ENCODE measurements around the gene AUTS2. TPM values are rescaled to one million over a fixed set of nuclear protein-coding genes. Genes with fewer than 3 reads are reported as not detected.

The AUTS2 gene
- total RNA-seq, 1 experiment from 2014 or later: 50.0 TPM

DNA sequence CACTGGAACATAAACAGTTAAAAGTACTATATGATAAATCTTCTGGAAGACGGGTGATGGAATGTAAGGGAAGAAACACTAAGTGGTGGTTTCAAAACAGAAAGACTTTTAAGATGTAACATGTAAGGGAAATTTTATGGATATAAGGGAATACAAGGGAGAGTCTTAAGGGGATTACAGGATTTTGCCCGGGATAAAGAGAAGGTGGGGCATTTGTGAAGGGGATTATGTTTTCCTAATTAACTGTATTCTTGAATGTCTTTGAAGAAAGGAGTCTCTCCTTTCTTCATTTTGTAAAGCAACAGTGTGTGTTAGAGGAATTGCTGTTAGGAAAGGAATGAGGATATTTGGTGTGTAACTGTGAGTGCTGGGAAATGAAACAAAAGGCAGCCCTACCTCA lies 745.2 kb downstream of the AUTS2 start (continued):
- TF ChIP-seq, protein P1, sequence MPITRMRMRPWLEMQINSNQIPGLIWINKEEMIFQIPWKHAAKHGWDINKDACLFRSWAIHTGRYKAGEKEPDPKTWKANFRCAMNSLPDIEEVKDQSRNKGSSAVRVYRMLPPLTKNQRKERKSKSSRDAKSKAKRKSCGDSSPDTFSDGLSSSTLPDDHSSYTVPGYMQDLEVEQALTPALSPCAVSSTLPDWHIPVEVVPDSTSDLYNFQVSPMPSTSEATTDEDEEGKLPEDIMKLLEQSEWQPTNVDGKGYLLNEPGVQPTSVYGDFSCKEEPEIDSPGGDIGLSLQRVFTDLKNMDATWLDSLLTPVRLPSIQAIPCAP (CRISPR knock-in tag; IDR thresholded peaks at IDR 0.05): no peak
- TF ChIP-seq, protein P2, sequence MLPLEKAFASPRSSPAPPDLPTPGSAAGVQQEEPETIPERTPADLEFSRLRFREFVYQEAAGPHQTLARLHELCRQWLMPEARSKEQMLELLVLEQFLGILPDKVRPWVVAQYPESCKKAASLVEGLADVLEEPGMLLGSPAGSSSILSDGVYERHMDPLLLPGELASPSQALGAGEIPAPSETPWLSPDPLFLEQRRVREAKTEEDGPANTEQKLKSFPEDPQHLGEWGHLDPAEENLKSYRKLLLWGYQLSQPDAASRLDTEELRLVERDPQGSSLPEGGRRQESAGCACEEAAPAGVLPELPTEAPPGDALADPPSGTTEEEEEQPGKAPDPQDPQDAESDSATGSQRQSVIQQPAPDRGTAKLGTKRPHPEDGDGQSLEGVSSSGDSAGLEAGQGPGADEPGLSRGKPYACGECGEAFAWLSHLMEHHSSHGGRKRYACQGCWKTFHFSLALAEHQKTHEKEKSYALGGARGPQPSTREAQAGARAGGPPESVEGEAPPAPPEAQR (CRISPR knock-in tag; IDR thresholded peaks at IDR 0.05): no peak
- TF ChIP-seq ATF1 (CRISPR knock-in tag; IDR thresholded peaks at IDR 0.05) (no peak), OVOL2 (CRISPR knock-in tag; IDR thresholded peaks at IDR 0.05; ENCODE audit: borderline replicate concordance) (no peak), JUN (CRISPR knock-in tag; IDR thresholded peaks at IDR 0.05) (no peak), FOXK1 (CRISPR knock-in tag; IDR thresholded peaks at IDR 0.05) (no peak), RORB (CRISPR knock-in tag; IDR thresholded peaks at IDR 0.05) (no peak), FOXJ3 (CRISPR knock-in tag; IDR thresholded peaks at IDR 0.05; ENCODE audit: borderline replicate concordance) (no peak)
- TF ChIP-seq, protein P3, sequence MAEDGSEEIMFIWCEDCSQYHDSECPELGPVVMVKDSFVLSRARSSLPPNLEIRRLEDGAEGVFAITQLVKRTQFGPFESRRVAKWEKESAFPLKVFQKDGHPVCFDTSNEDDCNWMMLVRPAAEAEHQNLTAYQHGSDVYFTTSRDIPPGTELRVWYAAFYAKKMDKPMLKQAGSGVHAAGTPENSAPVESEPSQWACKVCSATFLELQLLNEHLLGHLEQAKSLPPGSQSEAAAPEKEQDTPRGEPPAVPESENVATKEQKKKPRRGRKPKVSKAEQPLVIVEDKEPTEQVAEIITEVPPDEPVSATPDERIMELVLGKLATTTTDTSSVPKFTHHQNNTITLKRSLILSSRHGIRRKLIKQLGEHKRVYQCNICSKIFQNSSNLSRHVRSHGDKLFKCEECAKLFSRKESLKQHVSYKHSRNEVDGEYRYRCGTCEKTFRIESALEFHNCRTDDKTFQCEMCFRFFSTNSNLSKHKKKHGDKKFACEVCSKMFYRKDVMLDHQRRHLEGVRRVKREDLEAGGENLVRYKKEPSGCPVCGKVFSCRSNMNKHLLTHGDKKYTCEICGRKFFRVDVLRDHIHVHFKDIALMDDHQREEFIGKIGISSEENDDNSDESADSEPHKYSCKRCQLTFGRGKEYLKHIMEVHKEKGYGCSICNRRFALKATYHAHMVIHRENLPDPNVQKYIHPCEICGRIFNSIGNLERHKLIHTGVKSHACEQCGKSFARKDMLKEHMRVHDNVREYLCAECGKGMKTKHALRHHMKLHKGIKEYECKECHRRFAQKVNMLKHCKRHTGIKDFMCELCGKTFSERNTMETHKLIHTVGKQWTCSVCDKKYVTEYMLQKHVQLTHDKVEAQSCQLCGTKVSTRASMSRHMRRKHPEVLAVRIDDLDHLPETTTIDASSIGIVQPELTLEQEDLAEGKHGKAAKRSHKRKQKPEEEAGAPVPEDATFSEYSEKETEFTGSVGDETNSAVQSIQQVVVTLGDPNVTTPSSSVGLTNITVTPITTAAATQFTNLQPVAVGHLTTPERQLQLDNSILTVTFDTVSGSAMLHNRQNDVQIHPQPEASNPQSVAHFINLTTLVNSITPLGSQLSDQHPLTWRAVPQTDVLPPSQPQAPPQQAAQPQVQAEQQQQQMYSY (CRISPR knock-in tag; IDR thresholded peaks at IDR 0.05): no peak

DNA sequence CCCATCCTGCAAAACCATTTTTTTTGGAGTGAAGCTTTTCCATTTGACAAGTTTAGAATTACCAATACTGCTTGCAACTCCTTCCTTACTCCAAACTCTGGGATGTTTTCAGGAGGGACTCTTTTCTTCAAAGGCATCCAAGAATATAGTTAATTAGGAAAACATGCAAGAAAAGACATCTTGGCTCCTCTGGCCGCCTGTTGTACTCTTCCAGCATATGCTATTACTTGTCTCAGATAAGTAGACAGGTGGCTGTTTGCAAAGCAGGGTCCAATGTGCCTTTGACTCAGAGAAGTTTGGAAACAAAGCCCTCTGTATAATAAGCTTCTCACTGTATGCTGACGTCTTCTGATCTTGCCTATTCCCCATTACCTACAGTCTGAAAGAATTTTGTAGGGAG lies 746.5 kb downstream of the AUTS2 start:
- Mint-ChIP-seq H3K36me3 (no peaks in the 10 kb centered on the region), H3K4me1 (no peaks in the 10 kb centered on the region), H3K27me3 (ENCODE audit: low read depth) (no peaks in the 10 kb centered on the region; the same call in 1 of the 2 replicates), H3K9me3 (no peaks in the 10 kb centered on the region), H3K27ac (no peak overlapping the region), H3K4me3 (no peak overlapping the region)
- DNase-seq (ENCODE audit: low spot score) (no peak), ATAC-seq (no peak)
- ChIA-PET POLR2A (no interaction called here), CTCF (no interaction called here)
- TF ChIP-seq, protein P4, sequence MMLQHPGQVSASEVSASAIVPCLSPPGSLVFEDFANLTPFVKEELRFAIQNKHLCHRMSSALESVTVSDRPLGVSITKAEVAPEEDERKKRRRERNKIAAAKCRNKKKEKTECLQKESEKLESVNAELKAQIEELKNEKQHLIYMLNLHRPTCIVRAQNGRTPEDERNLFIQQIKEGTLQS (CRISPR knock-in tag; conservative IDR thresholded peaks at IDR 0.05): no peak
- TF ChIP-seq, protein P5, sequence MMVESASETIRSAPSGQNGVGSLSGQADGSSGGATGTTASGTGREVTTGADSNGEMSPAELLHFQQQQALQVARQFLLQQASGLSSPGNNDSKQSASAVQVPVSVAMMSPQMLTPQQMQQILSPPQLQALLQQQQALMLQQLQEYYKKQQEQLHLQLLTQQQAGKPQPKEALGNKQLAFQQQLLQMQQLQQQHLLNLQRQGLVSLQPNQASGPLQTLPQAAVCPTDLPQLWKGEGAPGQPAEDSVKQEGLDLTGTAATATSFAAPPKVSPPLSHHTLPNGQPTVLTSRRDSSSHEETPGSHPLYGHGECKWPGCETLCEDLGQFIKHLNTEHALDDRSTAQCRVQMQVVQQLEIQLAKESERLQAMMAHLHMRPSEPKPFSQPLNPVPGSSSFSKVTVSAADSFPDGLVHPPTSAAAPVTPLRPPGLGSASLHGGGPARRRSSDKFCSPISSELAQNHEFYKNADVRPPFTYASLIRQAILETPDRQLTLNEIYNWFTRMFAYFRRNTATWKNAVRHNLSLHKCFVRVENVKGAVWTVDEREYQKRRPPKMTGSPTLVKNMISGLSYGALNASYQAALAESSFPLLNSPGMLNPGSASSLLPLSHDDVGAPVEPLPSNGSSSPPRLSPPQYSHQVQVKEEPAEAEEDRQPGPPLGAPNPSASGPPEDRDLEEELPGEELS (CRISPR knock-in tag; IDR thresholded peaks at IDR 0.05): no peak
- TF ChIP-seq FOXP1 (CRISPR knock-in tag; IDR thresholded peaks at IDR 0.05; ENCODE audit: borderline replicate concordance): no peak
- no peak for TF ChIP-seq SMAD3 (CRISPR knock-in tag; IDR thresholded peaks at IDR 0.05; ENCODE audit: borderline replicate concordance)
- TF ChIP-seq FOXJ3 (CRISPR knock-in tag; IDR thresholded peaks at IDR 0.05; ENCODE audit: borderline replicate concordance): no peak
- TF ChIP-seq, protein P6, sequence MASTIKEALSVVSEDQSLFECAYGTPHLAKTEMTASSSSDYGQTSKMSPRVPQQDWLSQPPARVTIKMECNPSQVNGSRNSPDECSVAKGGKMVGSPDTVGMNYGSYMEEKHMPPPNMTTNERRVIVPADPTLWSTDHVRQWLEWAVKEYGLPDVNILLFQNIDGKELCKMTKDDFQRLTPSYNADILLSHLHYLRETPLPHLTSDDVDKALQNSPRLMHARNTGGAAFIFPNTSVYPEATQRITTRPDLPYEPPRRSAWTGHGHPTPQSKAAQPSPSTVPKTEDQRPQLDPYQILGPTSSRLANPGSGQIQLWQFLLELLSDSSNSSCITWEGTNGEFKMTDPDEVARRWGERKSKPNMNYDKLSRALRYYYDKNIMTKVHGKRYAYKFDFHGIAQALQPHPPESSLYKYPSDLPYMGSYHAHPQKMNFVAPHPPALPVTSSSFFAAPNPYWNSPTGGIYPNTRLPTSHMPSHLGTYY (CRISPR knock-in tag; IDR thresholded peaks at IDR 0.05): no peak
- TF ChIP-seq, protein P7, sequence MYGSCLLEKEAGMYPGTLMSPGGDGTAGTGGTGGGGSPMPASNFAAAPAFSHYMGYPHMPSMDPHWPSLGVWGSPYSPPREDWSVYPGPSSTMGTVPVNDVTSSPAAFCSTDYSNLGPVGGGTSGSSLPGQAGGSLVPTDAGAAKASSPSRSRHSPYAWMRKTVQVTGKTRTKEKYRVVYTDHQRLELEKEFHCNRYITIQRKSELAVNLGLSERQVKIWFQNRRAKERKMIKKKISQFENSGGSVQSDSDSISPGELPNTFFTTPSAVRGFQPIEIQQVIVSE (CRISPR knock-in tag; IDR thresholded peaks at IDR 0.05; ENCODE audit: borderline replicate concordance): no peak
- no peak for TF ChIP-seq OVOL2 (CRISPR knock-in tag; IDR thresholded peaks at IDR 0.05; ENCODE audit: borderline replicate concordance)
- TF ChIP-seq NR2C2 (CRISPR knock-in tag; IDR thresholded peaks at IDR 0.05): no peak
- TF ChIP-seq TEAD1 (CRISPR knock-in tag; IDR thresholded peaks at IDR 0.05): no peak
- TF ChIP-seq MXD4 (CRISPR knock-in tag; IDR thresholded peaks at IDR 0.05; ENCODE audit: borderline replicate concordance): no peak
- TF ChIP-seq NFATC4 (CRISPR knock-in tag; IDR thresholded peaks at IDR 0.05): no peak
- TF ChIP-seq CBFB (CRISPR knock-in tag; IDR thresholded peaks at IDR 0.05; ENCODE audit: low read depth): no peak
